Thymus (tissue), 11 donors: ENCODE measurements around the gene STX5. TPM values are rescaled to one million over a fixed set of nuclear protein-coding genes. Genes with fewer than 3 reads are reported as not detected.

ENCODE experiments used
- DNase-seq, 9 donors: peaks; one replicate each; pipeline ENCODE4 v3.0.0-alpha.2; 2013; ENCODE audit warnings: low spot score in 9 of 9, low read depth in 6 of 9, missing footprints in 1 of 9
- H3K27ac ChIP-seq, 2 donors: one replicate each; pipeline ENCODE4 v1.5.1; 2013; ENCODE audit warnings: control low read depth in 1 of 2, low read depth in 1 of 2, low read length in 1 of 2, mild to moderate bottlenecking in 1 of 2, moderate library complexity in 1 of 2
- H3K27me3 ChIP-seq, 2 donors: one replicate each; pipeline ENCODE4 v1.5.1; 2013; ENCODE audit warnings: low read length in 1 of 2; ENCODE audit not compliant: control insufficient read depth in 2 of 2, insufficient read depth in 1 of 2
- H3K36me3 ChIP-seq, 2 donors: one replicate each; pipeline ENCODE4 v1.5.1; 2013; ENCODE audit warnings: low read length in 1 of 2, mild to moderate bottlenecking in 1 of 2, moderate library complexity in 1 of 2; ENCODE audit not compliant: control insufficient read depth in 2 of 2, insufficient read depth in 2 of 2
- H3K4me1 ChIP-seq, 2 donors: one replicate each; pipeline ENCODE4 v1.5.1; 2013; ENCODE audit warnings: low read length in 2 of 2; ENCODE audit not compliant: control insufficient read depth in 2 of 2, insufficient read depth in 2 of 2
- H3K4me3 ChIP-seq, 2 donors: one replicate each; pipeline ENCODE4 v1.5.1; 2013; ENCODE audit warnings: low read length in 2 of 2, control low read depth in 1 of 2, mild to moderate bottlenecking in 1 of 2
- H3K9me3 ChIP-seq, 2 donors: one replicate each; pipeline ENCODE4 v1.5.1; 2013; ENCODE audit warnings: low read length in 1 of 2, mild to moderate bottlenecking in 1 of 2; ENCODE audit not compliant: control insufficient read depth in 2 of 2, insufficient read depth in 1 of 2
- WGBS: extraction: QIAGEN DNeasy Blood & Tissue Kit; methylation state at CpG from one replicate; pipeline ENCODE4 v1.1.7; 2013; 5-methylcytosine and 5-hydroxymethylcytosine counted together
- polyA plus RNA-seq: library from polyadenylated mRNA; stranded (reverse); fragments of 200-250 nt; gene quantifications from one replicate; pipeline ENCODE4 v1.2.3, GENCODE V29; 2013
- total RNA-seq: library from RNA; stranded (reverse); fragments of 120-200 nt; gene quantifications from one replicate; pipeline ENCODE4 v1.2.4, GENCODE V29; 2013
- donor health status: healthy.

STX5 gene
- total and polyA plus RNA-seq, 2 donors = 30.0 to 31.2 TPM

- H3K27me3 ChIP-seq = no peaks in the 10 kb centered on the region
- H3K36me3 ChIP-seq = peaks cover 5 to 9% of the 10 kb centered on the region in 2 donors
- H3K4me3 ChIP-seq = no peak overlapping the region
- 91% methylated on average over 9 of the region's 9 CpGs for WGBS
- DNase-seq = no peak
- no peak overlapping the region for H3K27ac ChIP-seq
- no peaks in the 10 kb centered on the region for H3K9me3 ChIP-seq
- H3K4me1 ChIP-seq = peaks cover 19 to 26% of the 10 kb centered on the region in 2 donors
Measured at GRCh38 chr11:62757846-62758788, 73.7 kb downstream of the STX5 start.

Other genes with a start within 250 kb of the STX5 start
- 7.8 TPM for gene TUT1, start 240.5 kb downstream of the STX5 start, total RNA-seq
- 25.3 TPM for gene TUT1, start 240.5 kb downstream of the STX5 start, polyA plus RNA-seq
- 121 TPM for gene MTA2, start 230.2 kb downstream of the STX5 start, total RNA-seq
- 79.3 TPM for gene MTA2, start 230.2 kb downstream of the STX5 start, polyA plus RNA-seq
- gene EML3, start 219.3 kb downstream of the STX5 start, total RNA-seq = 17.8 TPM
- gene EML3, start 219.3 kb downstream of the STX5 start, polyA plus RNA-seq = 99.3 TPM
- 1.7 TPM for gene ROM1, start 218.8 kb downstream of the STX5 start, total RNA-seq
- gene ROM1, start 218.8 kb downstream of the STX5 start, polyA plus RNA-seq = 7.6 TPM
- gene B3GAT3, start 210.1 kb downstream of the STX5 start, total RNA-seq = 29.4 TPM
- 72.2 TPM for gene B3GAT3, start 210.1 kb downstream of the STX5 start, polyA plus RNA-seq
- 95.9 TPM for gene GANAB, start 185.4 kb downstream of the STX5 start, total RNA-seq
- 98.4 TPM for gene GANAB, start 185.4 kb downstream of the STX5 start, polyA plus RNA-seq
- 8.6 TPM for gene INTS5, start 178.7 kb downstream of the STX5 start, total RNA-seq
- 8.1 TPM for gene INTS5, start 178.7 kb downstream of the STX5 start, polyA plus RNA-seq
- gene C11orf98, start 166.8 kb downstream of the STX5 start, total RNA-seq = 111 TPM
- 152 TPM for gene C11orf98, start 166.8 kb downstream of the STX5 start, polyA plus RNA-seq
- gene CSKMT, start 166.7 kb downstream of the STX5 start, total RNA-seq = 31.1 TPM
- 64.6 TPM for gene CSKMT, start 166.7 kb downstream of the STX5 start, polyA plus RNA-seq
- gene UQCC3, start 160.4 kb downstream of the STX5 start, total RNA-seq = 11.8 TPM
- gene UQCC3, start 160.4 kb downstream of the STX5 start, polyA plus RNA-seq = 19.3 TPM
- 4.0 TPM for gene LBHD1, start 159.8 kb downstream of the STX5 start, total RNA-seq
- gene LBHD1, start 159.8 kb downstream of the STX5 start, polyA plus RNA-seq = 14.0 TPM
- gene UBXN1, start 153.0 kb downstream of the STX5 start, total RNA-seq = 142 TPM
- gene UBXN1, start 153.0 kb downstream of the STX5 start, polyA plus RNA-seq = 191 TPM
- gene LRRN4CL, start 142.5 kb downstream of the STX5 start, total RNA-seq = 0.80 TPM
- gene LRRN4CL, start 142.5 kb downstream of the STX5 start, polyA plus RNA-seq = 0.75 TPM
- gene BSCL2, start 124.6 kb downstream of the STX5 start, total RNA-seq = 29.3 TPM
- gene BSCL2, start 124.6 kb downstream of the STX5 start, polyA plus RNA-seq = 76.6 TPM
- gene GNG3, start 124.4 kb downstream of the STX5 start, total RNA-seq = 0.05 TPM
- gene GNG3, start 124.4 kb downstream of the STX5 start, polyA plus RNA-seq = 0.41 TPM
- 7.7 TPM for gene HNRNPUL2, start 104.6 kb downstream of the STX5 start, total RNA-seq
- gene HNRNPUL2, start 104.6 kb downstream of the STX5 start, polyA plus RNA-seq = 44.7 TPM
- 37.8 TPM for gene TTC9C, start 103.6 kb downstream of the STX5 start, total RNA-seq
- 34.9 TPM for gene TTC9C, start 103.6 kb downstream of the STX5 start, polyA plus RNA-seq
- gene ZBTB3, start 77.9 kb downstream of the STX5 start, total RNA-seq = 8.9 TPM
- 7.7 TPM for gene ZBTB3, start 77.9 kb downstream of the STX5 start, polyA plus RNA-seq
- gene POLR2G, start 70.5 kb downstream of the STX5 start, total RNA-seq = 172 TPM
- 150 TPM for gene POLR2G, start 70.5 kb downstream of the STX5 start, polyA plus RNA-seq
- 18.9 TPM for gene TAF6L, start 60.7 kb downstream of the STX5 start, total RNA-seq
- gene TAF6L, start 60.7 kb downstream of the STX5 start, polyA plus RNA-seq = 26.5 TPM
- 36.5 TPM for gene TMEM179B, start 44.6 kb downstream of the STX5 start, total RNA-seq
- 58.2 TPM for gene TMEM179B, start 44.6 kb downstream of the STX5 start, polyA plus RNA-seq
- 19.9 TPM for gene TMEM223, start 40.0 kb downstream of the STX5 start, total RNA-seq
- 18.4 TPM for gene TMEM223, start 40.0 kb downstream of the STX5 start, polyA plus RNA-seq
- gene NXF1, start 26.6 kb downstream of the STX5 start, total RNA-seq = 34.4 TPM
- gene NXF1, start 26.6 kb downstream of the STX5 start, polyA plus RNA-seq = 186 TPM
- gene TEX54, start 790 bp upstream of the STX5 start, total RNA-seq = not detected
- gene TEX54, start 790 bp upstream of the STX5 start, polyA plus RNA-seq = 1.3 TPM
- 71.2 TPM for gene WDR74, start 7.5 kb upstream of the STX5 start, total RNA-seq
- 57.2 TPM for gene WDR74, start 7.5 kb upstream of the STX5 start, polyA plus RNA-seq
- 69.1 TPM for gene SLC3A2, start 48.8 kb upstream of the STX5 start, total RNA-seq
- gene SLC3A2, start 48.8 kb upstream of the STX5 start, polyA plus RNA-seq = 96.6 TPM
- not detected for gene CHRM1, start 89.3 kb upstream of the STX5 start, total RNA-seq
- gene CHRM1, start 89.3 kb upstream of the STX5 start, polyA plus RNA-seq = 0.05 TPM
- gene SLC22A6, start 152.9 kb upstream of the STX5 start, total RNA-seq = not detected
- gene SLC22A6, start 152.9 kb upstream of the STX5 start, polyA plus RNA-seq = not detected
- not detected for gene SLC22A8, start 183.8 kb upstream of the STX5 start, total RNA-seq
- gene SLC22A8, start 183.8 kb upstream of the STX5 start, polyA plus RNA-seq = 0.02 TPM